Suppressor macrophage treated with lipopolysaccharide for 1 hour (primary cell): ENCODE results near the gene GHR.
A peak's percentile ranks its signal among the peaks of the same experiment; 100 is the strongest.

Experiments used
- DNase-seq, 3 donors: peaks; one replicate each; pipeline ENCODE4 v3.0.0-alpha.2; 2020 to 2022

GHR gene

DNA sequence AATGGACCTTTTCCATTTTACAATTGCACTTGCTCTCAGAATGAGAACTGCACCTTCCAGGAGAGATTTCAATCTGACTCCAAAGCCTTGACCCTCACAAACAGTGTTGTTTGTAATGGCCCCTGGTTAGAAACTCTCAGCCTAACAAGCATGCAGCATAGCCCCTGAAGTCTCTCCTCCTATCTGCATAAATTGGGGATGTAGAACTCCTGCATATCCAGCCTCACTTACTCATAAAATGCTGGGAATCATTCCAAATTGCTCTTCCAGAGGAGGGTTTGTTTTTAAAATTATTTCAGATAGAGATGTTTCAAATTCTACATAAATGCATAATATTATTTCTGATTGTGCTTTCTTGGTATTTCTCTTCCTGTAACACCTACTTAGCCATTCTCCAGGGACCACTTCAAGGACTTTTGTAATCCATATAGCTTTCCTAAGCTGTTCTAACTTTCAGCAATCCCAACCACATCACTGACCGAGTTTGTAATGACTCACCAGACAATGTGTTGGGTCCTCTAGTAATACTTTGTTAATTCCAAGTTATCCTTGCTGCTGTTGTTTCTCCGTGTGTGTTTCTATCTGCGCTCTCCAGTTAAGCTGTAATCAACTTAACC is 189.6 kb downstream of the GHR start:
- DNase-seq, result no peak

GRCh38 chr5:42614509-42614908 is 191.3 kb downstream of the GHR start:
- DNase-seq, result no peak

- DNase-seq, result no peak
Measured at GRCh38 chr5:42620579-42621216, 197.5 kb downstream of the GHR start.

DNA sequence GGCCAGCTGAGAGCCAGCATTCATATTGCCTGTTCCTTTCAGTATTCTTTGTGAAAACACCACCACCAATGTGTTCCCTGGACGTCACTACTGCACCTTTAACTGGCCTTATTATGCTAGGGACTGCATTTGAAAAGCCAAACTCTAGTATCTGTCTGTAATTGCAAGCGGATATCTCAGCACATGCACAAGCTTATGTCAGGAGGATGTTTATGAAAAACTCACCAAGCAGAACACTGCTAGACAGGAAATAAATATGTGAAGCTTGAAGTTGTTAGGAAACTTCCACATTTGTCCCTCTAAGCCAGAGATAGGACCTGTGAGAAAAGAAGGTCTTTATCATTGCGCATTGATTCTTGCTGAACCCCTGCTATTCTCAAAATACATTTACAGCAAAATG is 198.0 kb downstream of the GHR start:
- DNase-seq, result peak in 1 of 3 donors; percentile 6

DNA sequence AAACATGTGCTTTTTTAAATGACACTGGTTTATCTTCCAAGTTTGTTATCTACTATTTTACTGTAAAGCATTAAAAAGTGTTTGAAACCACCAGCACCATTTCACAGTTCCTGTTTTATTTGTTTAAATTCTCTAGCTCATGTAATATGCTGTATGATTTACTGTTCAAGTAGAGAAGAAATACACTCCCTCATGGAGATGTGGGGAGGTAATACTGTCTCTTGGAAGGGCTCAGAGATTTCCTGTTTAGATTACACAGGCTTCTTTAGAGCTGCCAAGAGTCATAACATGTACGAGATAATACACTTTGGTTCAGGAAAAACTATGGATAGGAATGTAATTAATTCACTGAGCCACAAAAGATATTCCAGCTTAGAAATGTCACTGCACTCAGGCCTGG is 198.4 kb downstream of the GHR start:
- DNase-seq, result no peak

DNA sequence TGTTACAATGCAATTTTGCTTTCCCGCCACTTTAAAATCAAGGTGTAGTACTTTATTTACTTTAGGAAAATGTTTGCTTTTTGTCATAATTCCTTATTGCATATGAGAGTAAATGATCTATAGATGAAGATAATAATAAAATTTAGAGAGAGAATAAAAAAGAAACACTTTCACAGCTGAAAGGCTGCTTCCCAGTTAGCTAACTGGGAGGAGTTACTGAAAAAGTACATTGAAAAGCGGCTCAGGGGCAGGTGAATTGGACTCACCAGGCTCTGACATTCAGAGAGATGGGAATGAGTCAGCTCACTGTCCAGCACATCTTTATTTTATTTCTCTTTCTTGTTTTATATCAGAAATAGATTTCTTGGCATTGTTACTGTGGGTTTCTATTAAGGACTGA is 201.7 kb downstream of the GHR start:
- DNase-seq, result no peak

- DNase-seq, result no peak
Measured at GRCh38 chr5:42626462-42626861, 203.2 kb downstream of the GHR start.

- DNase-seq, result no peak
Measured at GRCh38 chr5:42628821-42629220, 205.6 kb downstream of the GHR start.

- no peak for DNase-seq
Measured at GRCh38 chr5:42629284-42629683, 206.0 kb downstream of the GHR start.

- DNase-seq, result no peak
Measured at GRCh38 chr5:42631241-42631640, 208.0 kb downstream of the GHR start.

GRCh38 chr5:42632354-42632900 is 209.2 kb downstream of the GHR start:
- DNase-seq, result no peak

DNA sequence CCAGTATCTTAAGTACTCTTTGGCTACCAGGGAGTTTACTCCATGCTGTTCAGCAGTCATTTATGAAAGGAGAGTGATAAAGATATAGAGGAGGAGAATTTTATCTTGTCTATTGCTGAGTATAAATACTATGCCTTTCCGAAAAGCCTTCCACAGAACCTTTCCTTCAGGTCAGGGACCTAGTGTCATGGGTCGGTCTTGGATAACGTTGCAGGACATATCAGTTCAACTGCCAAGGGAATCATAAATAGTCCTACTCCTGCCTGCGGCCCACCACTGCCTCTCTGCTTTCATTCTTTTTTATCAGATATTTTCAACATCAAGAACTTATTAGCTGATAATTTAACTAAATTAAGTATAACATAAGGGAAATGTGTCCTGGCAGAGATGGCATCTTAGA is 211.3 kb downstream of the GHR start:
- DNase-seq, result no peak

DNA sequence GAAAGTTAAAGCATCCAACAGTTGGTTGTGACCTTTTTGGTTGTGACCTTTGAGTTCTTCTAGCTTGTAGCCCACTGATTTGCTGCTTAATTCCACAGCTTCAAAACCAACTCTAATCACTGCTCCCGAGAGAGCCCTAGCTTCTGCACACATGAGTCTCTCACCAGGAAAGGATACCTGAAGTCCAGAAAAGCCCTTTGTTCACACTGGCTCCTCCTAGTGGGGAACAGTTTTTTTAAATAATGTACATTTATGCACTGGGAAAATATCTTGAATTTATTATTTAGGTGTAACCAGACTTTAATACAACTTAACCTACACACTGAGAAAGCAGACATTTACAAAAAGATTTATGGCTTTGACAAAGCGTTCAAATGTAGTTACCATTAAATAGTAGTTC is 213.2 kb downstream of the GHR start:
- DNase-seq, result no peak

GRCh38 chr5:42636946-42637345 is 213.7 kb downstream of the GHR start:
- no peak for DNase-seq

- no peak for DNase-seq
Measured at GRCh38 chr5:42638972-42639371, 215.7 kb downstream of the GHR start.

DNA sequence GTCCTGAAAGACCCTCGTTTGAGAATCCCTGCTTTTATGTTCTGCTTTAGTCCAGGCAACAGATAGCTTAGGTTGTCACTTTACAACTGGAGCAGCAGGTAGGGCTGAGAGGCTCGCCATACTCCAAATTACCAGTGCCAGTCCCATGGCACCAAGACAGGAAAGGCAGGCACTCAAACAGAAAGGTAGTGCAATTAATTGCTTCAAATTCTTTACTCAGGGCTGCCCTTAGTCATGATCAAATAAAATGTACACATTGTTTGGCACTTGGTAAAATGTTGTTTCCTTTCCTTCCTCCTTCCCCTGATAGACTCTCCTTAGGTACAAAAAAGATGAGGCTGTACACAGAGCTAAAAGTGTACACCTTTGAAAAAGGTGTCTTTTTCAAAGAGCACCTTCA is 217.6 kb downstream of the GHR start:
- no peak for DNase-seq

- no peak for DNase-seq
Measured at GRCh38 chr5:42641336-42642005, 218.2 kb downstream of the GHR start.

DNA sequence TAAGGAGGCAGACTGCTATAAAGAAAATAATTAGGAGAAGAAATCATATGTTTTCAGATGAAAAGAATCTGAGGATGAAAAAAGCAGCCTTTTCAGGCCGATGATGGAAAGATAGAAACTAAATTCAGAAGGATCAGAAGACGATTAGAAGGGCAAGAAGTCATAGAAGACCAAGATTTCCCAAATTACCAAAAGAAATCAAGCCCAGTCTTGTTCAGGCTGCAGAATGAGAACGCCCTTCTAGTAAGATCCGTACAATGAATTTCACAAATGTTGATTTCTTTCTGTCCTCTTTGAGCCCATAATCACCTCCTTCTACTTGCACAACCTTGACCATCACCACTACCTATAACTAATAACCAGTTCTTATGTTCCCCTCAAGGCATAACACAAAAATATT is 218.8 kb downstream of the GHR start:
- DNase-seq, result no peak

DNA sequence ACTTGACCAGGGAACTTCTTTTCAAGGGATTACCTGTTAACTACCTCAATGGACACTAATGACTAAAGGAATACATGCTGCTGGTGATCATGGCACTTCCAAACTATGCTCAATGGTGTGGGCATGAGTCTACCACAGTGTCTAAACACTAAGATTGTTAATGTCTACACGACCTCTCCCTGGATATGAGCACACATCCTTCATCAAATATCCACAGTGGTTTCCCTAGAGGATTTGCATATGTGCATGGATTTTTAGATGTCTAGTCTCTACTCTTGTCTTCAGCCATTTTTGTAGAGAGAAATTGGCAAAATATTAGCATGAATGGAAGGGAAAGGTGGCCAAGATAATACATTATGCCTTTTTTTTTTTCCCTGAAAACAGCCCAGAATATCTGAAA is 220.1 kb downstream of the GHR start:
- no peak for DNase-seq

DNA sequence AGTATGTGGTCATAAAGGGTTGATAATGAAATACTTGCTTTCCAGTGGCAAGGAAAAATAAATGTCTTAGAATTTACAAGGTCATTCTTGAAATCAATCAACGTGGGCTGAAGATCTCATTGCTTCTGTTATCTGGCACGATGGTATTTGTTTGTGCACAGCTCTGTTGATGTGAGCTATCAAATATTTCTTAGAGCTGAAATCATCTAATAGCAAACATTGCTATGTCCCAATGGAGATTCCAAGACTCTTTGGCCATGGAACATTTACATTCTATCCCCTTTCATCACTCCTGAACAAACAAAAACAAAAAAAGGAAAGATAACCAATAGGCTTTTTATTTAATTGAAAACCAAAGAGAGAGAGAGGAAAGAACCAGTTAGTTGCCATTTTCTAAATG is 221.9 kb downstream of the GHR start:
- DNase-seq, result no peak

DNA sequence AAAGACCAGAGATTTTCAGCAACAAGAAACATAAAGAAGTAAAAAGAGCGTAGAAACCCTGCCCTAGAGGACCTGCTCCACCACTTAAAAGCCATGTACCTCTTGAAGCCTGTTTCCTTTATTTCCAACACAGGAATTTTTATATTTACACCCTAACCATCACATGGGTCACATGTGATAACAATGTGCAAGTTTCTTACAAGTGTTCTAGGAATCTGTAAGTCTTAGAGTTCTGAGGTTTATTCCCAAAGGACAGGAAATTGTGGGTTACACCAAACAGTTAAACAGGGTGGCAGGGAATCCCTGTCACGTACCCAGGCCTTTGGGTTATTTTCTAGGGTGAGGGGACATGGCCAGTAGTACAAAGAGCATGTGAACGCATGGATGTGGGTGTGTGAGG is 224.8 kb downstream of the GHR start:
- no peak for DNase-seq

GRCh38 chr5:42648915-42649314 is 225.7 kb downstream of the GHR start:
- peak in 2 of 3 donors; percentile 4 to 22 for DNase-seq

DNA sequence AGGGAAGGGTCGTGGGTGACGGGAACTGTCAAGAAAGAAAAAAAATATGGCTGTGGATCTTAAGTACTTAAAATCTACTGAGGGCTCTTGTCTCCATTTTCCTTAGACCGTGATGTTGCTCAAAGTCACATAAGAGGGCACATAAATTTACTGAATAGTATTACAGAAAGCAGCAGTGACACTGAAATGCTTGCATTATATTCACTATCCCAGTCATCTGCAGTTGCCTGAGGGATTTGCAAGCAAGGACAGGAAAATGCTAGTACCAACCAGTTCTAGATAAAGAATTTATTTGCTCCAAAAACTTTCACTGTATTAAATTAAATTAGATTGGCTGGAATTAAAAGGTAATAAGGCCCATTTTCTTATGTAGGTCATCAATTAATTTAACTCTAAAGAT is 226.8 kb downstream of the GHR start:
- no peak for DNase-seq

DNA sequence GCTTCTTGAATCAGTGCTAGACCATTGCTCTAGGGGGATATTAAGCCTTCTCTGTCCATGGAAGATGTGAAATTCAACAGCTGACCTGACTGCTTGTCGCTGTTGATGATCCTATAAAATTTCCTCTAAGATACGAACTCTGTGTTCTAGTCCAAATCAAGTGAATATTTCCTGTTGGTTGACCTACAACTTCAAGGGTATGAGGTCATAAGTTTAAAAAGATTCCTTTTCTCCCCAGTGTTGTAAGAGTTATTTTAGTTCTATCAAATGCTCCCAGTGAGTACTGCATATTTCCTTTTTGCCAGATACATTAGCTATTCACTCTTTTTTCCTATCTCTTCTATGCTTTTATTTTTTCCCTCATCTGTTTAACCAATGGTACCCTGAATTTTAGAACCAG is 230.5 kb downstream of the GHR start:
- DNase-seq, result no peak
